SKM-1 treated with dmso at 0.1 percent for 144 hours (cell line): Measurements from ENCODE around the gene TCIRG1.

Experiments
- DNase-seq: peaks from one replicate; lab custom pipeline; 2025; ENCODE audit not compliant: unreplicated experiment; lab: John Stamatoyannopoulos, UW

TCIRG1 gene

DNA sequence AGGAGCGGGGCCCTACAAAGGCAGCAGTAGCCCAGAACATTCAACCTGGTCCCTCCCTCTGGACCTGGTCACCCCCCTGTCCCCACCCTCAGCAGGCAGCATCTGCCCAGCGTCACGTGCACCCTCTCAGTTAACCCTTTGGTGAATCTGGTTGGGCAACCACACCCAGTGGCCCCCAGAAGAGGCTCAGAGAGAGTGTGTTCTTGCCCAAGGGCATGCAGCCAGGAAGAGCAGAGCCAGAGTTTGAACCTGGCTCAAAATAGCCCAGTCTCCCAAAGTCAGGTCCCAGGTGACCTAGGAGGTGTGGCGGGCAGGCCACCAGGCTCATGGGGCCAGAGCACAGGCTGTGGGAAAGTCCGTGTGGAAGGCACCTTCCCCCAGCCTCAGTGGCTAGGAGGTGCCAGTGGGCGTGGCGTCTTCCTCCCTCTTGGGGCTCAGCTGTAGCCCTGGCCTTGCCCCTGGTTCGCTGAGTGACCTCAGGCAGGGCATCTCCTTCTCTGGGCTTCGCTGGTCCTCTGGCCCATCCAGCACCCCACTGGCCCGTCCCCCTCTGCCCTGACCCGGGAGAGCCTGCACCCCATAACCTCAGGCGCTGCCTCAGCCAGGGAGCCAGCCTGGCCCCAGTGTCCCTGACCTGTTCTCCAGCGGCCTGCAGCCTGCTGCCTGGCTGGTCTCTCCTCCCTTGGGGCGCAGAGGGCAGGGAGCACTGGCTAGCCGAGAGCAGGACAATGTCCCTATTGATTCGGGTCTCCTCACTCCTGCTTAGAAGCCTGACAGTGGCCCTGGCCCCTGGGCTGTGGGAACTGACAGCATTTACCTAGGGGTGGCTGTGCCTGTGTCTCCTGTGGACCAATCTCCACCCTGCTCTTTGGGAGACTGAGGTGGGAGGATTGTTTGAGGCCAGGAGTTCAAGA lies 21.7 kb upstream of the TCIRG1 start:
- DNase-seq: no peak

GRCh38 chr11:68017980-68018729 lies 20.7 kb upstream of the TCIRG1 start:
- DNase-seq: no peak

DNA sequence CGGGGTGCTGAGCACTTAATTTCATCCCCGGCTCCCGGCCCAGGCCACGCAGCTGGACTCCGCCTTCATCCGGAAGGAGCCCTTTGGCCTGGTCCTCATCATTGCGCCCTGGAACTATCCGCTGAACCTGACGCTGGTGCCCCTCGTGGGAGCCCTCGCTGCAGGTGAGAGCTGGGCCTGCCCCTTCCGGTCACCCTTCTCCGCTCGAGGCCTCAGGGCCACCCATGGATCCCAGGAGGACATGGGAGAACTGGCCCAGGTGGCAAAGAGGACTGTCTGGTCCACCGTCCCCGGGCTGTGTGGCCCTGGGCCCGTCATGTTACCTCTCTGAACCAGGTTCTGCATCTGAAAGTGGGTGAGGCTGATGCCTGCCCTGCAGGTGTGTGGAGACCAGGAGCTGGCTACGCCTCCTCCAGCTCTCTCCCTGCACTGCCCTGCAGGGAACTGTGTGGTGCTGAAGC lies 20.1 kb upstream of the TCIRG1 start:
- DNase-seq: no peak

DNA sequence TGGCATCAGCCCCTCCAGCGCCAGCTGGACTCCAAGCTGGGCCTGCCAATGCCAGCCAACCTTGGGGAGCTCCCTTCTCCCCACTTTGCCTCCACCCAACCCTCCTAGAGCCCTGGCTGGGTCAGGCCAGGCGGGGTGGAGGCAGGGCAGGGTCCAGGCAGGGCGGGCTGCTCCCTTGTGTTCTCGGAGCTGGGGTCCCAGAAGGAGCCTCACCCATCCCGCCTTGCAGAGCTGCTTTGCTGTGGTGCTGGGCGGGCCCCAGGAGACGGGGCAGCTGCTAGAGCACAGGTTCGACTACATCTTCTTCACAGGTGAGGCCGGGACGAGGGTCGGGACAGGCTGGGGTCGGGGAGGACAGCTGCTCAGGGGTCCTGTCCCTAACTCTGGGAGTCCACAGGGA lies 19.3 kb upstream of the TCIRG1 start:
- DNase-seq: no peak

GRCh38 chr11:68020575-68020974 lies 18.2 kb upstream of the TCIRG1 start:
- no peak for DNase-seq

- no peak for DNase-seq
Observed at GRCh38 chr11:68021167-68021787, 17.5 kb upstream of the TCIRG1 start.

DNA sequence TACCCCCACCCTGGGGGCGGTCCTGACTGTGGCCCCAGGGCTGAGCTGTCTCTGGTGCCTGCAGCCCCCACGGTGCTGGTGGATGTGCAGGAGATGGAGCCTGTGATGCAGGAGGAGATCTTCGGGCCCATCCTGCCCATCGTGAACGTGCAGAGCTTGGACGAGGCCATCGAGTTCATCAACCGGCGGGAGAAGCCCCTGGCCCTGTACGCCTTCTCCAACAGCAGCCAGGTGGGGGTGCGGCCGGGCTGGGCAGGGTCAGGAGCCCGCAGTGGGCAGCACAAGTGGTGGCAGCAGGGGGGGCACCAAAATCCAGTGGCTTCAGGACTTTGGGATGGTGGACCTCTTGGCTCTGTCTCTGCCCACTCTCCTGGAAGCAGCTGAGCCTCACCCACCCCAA lies 16.3 kb upstream of the TCIRG1 start:
- no peak for DNase-seq

GRCh38 chr11:68024508-68024907 lies 14.3 kb upstream of the TCIRG1 start:
- no peak for DNase-seq

GRCh38 chr11:68025047-68025446 lies 13.8 kb upstream of the TCIRG1 start:
- DNase-seq: no peak

DNA sequence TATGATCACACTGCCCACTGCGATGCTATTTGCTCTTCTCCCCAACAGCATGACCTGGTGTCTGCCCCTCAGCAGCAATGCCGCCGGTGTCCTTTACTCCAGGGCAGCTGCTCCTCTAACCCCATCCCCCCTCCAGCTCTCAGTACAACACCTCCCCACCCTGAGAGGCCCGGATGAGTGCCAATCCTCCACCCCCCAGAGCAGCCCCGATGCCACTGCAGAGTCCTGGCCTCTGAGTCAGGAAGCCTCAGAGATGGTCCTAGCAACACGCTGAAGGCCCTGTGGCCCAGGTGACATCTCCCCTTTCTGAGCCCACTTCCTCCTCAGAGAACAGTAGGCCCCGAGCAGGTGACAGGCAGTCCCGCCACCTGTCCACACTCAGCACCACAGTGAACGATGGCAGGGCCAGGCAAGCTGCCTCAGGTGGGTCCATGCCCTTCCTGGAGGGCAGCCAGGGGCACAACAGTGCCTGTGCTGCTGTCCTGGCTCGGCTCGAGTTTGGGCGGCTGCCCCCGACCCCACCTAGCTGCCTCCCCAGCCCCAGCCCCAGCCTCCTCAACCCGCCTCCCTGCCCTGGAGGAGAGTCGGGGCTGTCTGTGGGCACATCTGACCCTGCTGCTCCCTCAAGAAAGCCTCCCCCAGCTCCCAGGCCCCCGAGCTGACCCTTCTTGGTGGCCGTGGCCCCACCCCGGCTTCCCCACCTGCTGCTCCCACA lies 12.3 kb upstream of the TCIRG1 start:
- DNase-seq: no peak

DNA sequence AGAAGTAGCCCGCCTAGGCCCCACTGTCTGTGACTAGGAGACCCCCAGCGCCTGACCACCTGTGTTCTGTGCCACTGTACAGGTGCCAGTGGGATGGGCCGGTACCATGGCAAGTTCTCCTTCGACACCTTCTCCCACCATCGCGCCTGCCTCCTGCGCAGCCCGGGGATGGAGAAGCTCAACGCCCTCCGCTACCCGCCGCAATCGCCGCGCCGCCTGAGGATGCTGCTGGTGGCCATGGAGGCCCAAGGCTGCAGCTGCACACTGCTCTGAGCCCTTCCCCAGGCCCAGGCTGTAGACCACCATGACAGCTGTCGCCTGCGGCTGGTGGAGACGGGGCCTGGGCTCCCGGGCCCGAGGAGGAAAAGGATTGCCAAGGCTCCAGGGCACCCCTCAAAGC lies 11.2 kb upstream of the TCIRG1 start:
- no peak for DNase-seq

- DNase-seq: no peak
Observed at GRCh38 chr11:68028802-68029545, 9.9 kb upstream of the TCIRG1 start.

- peak; percentile 100 for DNase-seq
Observed at GRCh38 chr11:68030318-68031143, 8.3 kb upstream of the TCIRG1 start, which contains the start of gene NDUFS8. TSS of gene NDUFS8 (plus strand) at chr11:68030681. CDS start at chr11:68032152, 1,471 bp downstream.

- DNase-seq: no peak
Observed at GRCh38 chr11:68031144-68031464, 7.7 kb upstream of the TCIRG1 start.

DNA sequence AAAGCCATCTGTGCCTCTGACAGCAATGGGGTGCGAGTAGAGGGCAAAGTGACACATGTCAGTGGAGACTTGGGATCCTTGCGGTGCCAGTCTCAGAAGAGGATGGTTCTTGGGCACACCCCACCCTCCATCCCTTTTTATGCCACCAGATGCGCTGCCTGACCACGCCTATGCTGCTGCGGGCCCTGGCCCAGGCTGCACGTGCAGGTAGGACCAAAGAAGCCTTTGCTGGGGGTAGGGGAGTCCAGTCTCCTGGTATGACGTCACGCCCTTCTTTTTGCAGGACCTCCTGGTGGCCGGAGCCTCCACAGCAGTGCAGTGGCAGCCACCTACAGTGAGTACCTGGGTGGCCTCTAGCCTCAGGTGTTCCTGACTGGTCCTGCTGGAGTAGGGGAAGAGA lies 6.8 kb upstream of the TCIRG1 start:
- DNase-seq: no peak

GRCh38 chr11:68032997-68033707 lies 5.7 kb upstream of the TCIRG1 start:
- DNase-seq: no peak

- no peak for DNase-seq
Observed at GRCh38 chr11:68033708-68034045, 5.1 kb upstream of the TCIRG1 start.

- DNase-seq: no peak
Observed at GRCh38 chr11:68035266-68035876, 3.5 kb upstream of the TCIRG1 start.
